Esophagus mucosa (tissue), 1 donor: ENCODE measurements around the gene ZBTB46. TPM values are rescaled to one million over a fixed set of nuclear protein-coding genes. Genes with fewer than 3 reads are reported as not detected.

Experiments
- ATAC-seq: fragments of 200-7000 bp; cut with Tn5 transposase; one replicate; pipeline ENCODE4 v1.9.1; 2020
- total RNA-seq: library from RNA; stranded (reverse); gene quantifications from one replicate; pipeline ENCODE4 v1.2.4, GENCODE V29; 2023
- donor health status: DM: yes; HTN: yes; CAD: no.

Gene ZBTB46
- total RNA-seq, 1 donor from 2014 or later: 1.7 TPM

GRCh38 chr20:63765902-63766301 lies 65.2 kb downstream of the ZBTB46 start:
- ATAC-seq: no peak

- no peak for ATAC-seq
Observed at GRCh38 chr20:63765082-63765873, 65.8 kb downstream of the ZBTB46 start.

GRCh38 chr20:63759377-63759901 lies 71.6 kb downstream of the ZBTB46 start:
- no peak for ATAC-seq

GRCh38 chr20:63758152-63758551 lies 72.9 kb downstream of the ZBTB46 start:
- no peak for ATAC-seq

DNA sequence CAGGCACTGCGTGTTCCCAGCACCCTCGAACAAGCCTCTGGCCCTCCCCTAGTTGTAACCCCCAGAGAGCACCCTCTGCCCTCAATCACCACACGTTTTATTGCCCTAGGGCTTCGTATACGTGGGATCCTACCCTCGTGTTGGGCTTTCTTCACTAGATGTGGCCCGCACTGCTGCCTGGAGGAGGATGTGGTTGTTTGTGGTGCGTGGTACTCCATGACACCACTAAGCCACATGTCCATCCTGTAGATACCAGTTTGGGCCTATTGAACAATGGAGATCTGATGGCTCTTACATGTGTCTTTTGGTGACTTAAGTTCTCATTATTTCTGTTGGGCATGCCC lies 74.4 kb downstream of the ZBTB46 start:
- no peak for ATAC-seq

DNA sequence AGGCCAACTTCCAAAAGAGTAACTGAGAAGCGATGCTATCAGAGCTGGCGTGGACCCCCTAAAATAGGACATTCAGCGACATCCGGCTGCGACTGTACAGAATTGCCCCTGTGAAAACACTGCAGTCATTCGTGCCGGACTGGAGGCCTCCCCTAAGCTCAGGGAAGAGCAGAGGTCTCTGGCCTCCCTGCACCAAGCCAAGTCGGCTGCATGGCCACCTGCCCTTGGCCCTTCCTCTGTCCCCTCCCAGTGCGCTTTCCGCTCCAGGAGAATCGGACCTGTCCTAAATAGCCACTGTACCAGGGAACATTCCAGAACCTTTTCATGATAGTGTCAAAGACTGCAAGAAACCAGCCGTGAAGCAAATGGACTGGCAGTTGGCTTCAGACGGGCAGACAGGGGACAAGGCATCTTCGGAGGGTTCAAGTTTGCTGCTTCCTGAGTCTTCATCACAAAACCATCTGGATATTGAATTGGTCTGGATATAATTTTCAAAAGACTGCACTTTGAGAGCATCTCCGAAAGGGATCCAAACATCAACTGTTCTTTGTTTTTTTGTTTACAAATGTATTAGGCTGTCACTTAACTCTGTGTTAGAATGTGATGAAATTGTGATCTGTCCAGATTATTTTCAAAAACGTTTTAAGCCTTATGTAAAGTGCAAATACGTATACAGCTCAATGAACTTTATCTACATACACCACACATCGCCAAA lies 75.0 kb downstream of the ZBTB46 start:
- ATAC-seq: no peak

GRCh38 chr20:63754008-63754407 lies 77.1 kb downstream of the ZBTB46 start:
- ATAC-seq: no peak

GRCh38 chr20:63753381-63753780 lies 77.7 kb downstream of the ZBTB46 start:
- ATAC-seq: no peak

GRCh38 chr20:63752411-63753101 lies 78.5 kb downstream of the ZBTB46 start:
- no peak for ATAC-seq

- no peak for ATAC-seq
Observed at GRCh38 chr20:63751471-63752271, 79.4 kb downstream of the ZBTB46 start.

GRCh38 chr20:63750807-63751470 lies 80.1 kb downstream of the ZBTB46 start:
- ATAC-seq: no peak

DNA sequence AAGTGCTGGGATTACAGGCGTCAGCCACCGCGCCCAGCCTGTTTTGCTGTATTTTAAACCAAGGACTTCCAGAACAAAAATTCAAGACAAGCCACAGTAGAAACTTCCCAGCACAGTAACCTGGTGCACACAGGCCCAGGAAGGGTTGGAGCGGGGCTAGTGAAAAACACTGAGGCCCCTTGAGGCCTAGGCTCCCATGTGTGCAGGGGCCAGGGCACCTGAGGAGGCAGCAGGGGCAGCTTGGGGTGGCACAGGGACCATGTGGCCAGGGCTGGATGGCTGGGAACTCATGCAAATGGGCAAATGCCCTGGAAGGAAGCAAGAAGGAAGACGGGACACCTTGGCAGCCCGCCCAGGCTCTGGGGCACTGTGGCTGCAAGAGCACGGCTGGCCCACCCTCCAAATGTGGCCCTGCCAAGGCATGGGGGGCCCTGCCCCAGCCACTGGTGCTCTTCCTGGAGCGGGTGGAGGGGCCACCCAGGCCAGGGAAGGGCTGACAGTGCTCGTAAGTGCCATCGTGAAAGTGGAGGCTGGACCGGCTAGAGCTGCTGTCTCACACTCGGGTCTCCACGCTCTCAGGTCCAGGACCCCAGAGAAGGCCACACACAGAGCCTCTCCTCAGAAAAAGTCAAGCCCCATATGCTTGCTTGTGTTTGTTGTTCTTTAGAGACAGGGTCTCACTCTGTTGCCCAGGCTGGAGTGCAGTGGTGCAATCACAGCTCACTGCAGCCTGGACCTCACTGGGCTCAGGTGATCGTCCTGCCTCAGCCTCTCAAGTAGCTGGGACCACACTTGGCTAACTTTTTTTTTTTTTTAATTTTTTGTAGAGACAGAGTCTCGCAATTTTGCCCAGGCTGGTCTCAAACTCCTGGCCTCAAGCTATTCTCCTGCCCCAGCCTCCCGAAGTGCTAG lies 81.2 kb downstream of the ZBTB46 start:
- ATAC-seq: no peak

- ATAC-seq: no peak
Observed at GRCh38 chr20:63748934-63749270, 82.2 kb downstream of the ZBTB46 start.

DNA sequence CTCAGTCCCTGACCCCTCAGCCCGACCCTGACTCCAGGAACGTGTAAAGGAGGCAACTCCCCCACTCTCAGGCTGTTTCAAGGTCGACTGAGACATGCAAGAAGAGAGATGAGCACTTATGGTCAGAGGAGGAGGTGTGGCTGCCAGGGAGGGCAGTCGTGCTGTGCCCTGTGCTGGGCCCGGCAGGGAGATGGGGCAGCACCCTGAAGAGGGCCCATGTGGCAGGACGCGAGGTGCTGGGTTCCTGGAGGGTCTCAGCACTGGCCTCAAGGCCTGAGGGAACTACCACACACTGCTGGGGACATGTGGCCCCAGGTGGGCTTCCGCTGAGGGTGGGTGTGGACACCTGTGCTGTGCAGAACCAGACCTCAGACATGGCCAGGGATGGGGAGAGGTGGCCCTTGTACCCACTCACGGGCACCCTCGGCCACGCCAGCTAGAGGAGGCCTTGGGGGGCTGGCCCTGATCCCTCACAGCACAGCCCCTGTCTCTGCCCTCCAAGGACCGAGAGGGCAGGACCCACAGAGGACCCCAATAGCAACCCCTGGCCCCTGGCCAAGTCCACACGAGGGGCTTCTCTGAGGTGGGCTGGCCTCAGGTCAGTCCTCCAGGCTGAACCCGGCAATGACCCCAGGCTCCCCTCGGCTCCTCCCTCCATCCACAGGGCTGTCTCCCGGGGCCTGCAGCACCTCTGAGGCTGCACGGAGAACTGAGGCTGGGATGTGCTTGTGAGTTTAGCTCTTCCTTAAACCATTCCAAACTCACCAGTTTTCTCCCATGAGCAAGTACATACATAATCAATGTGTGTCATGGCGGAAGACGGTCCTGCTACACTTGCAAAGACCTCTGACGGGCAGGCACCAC lies 82.8 kb downstream of the ZBTB46 start:
- ATAC-seq: no peak

- ATAC-seq: no peak
Observed at GRCh38 chr20:63747622-63748069, 83.4 kb downstream of the ZBTB46 start.

DNA sequence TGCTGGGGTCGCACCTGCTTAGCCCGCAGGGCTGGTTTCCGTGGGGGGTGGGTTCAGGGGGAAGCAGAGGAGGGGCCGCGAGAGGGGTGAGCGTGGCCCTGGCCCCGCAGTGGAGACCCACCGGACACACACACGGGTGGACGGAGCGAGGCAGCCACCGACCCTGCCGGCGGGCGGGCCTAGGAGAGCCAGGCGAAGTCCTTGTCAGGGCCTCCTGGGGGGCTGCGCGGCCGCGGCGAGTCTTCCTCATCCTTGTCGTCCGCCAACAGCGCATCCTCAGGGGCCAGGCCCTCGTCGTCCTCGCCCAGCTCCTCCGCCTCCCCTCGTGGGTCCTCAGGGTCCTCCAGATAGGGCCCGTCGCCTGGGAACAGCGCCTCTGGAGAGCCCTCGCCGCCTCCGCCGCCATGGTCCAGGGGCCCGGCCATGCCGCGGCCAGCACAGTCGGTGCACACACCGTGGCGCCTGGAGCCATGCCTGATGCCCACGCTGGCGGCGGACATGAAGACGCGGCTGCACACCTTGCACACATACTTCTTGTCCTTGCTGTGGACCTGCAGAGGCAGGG lies 84.2 kb downstream of the ZBTB46 start:
- no peak for ATAC-seq

DNA sequence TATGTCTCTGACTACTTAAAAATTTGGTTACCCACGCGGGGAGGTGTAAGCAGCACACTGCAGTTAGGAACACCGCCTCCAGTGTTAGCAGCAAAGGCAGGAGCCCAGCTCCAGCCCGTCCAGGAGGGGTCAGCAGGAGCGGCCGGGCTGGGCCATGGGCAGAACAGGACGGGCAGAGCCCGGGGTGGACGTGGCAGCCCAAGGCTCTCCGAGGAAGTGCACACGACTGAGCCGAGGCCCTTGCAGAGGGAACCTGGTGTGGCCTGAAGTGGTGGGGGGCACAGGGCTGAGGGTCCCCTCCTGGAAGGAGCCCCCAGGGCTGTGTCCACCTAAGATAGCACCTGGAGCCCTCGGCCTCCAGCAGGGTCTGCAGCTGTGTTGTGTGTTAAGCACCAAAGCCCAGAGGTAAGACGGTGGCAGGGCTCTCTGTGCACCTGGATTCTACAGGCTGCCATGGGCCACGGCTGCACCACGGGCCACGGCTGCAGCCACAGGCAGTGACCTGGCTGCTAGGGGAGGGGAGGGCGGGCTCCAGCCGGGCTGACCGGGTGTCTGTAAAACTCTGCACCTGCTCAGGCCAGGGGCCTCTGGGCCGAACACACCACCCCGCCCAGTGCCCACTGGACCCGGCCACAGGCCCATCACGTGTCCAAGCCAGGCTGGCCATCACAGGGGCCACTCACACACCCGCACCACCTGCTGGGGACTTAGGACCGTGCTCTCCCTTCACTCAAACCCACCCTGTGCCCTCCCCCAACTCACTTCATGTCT lies 84.9 kb downstream of the ZBTB46 start:
- ATAC-seq: no peak

DNA sequence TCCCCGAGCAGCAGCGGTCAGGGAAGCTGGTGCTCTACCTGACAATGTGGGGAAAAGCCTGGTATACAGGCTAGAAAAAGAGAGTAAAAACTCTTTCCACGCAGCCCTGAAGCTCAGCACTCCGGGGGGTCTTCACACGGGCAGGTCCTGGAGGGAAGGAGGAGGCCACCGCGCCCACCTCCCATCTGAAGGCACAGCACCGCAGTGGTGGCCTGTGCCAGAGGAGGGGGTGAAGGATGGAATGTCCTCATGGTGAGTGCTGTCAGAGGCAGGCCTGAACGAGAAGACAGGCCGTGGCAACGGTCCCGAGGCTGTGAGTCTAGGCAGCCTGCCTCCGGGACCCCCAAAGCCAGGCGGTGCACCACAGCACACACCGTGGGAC lies 85.6 kb downstream of the ZBTB46 start:
- no peak for ATAC-seq
